KMS-11 (cell line): Measurements from ENCODE around the gene AK1.
"Not testable (repeated sequence)": the region's sequence is repeated elsewhere in the genome, so short reads cannot be mapped to it uniquely, and the experiment has no call there.

ENCODE experiments used
- H2AFZ ChIP-seq: fragments of 200-600 bp; sonication (generic); 2 replicates; pipeline ENCODE4 v1.6.1; 2016; ENCODE audit warnings: antibody characterized with exemption, mixed run types, low read depth
- H3K27ac ChIP-seq: fragments of 200-600 bp; sonication (generic); 2 replicates; pipeline ENCODE4 v1.6.1; 2016; ENCODE audit warnings: mild to moderate bottlenecking, mixed run types
- H3K27me3 ChIP-seq: fragments of 200-600 bp; sonication (generic); 2 replicates; pipeline ENCODE4 v1.6.1; 2017; ENCODE audit warnings: mild to moderate bottlenecking, low read depth, mixed run types, moderate library complexity; ENCODE audit not compliant: insufficient read depth
- H3K36me3 ChIP-seq: fragments of 200-600 bp; sonication (generic); 2 replicates; pipeline ENCODE4 v1.6.1; 2017; ENCODE audit warnings: mild to moderate bottlenecking, mixed run types; ENCODE audit not compliant: insufficient read depth
- H3K4me1 ChIP-seq: fragments of 200-600 bp; sonication (generic); 2 replicates; pipeline ENCODE4 v1.6.1; 2016; ENCODE audit warnings: mild to moderate bottlenecking, low read depth, mixed run types; ENCODE audit not compliant: poor library complexity, severe bottlenecking
- H3K4me2 ChIP-seq: fragments of 200-600 bp; sonication (generic); 2 replicates; pipeline ENCODE4 v1.7.0; 2016; ENCODE audit warnings: mild to moderate bottlenecking, mixed run types
- H3K4me3 ChIP-seq: fragments of 200-600 bp; sonication (generic); IDR thresholded peaks from 2 replicates; pipeline ENCODE4 v1.6.1; 2017; ENCODE audit warnings: low read depth, low read length, mixed read lengths; ENCODE audit not compliant: insufficient read depth
- H3K79me2 ChIP-seq: fragments of 200-600 bp; sonication (generic); 2 replicates; pipeline ENCODE4 v1.6.1; 2016; ENCODE audit warnings: low read depth, mixed run types; ENCODE audit not compliant: insufficient read depth
- H3K9ac ChIP-seq: fragments of 200-600 bp; sonication (generic); 2 replicates; pipeline ENCODE4 v1.6.1; 2016; ENCODE audit warnings: mild to moderate bottlenecking, mixed run types
- H4K20me1 ChIP-seq: fragments of 200-600 bp; sonication (generic); 2 replicates; pipeline ENCODE4 v1.6.1; 2016; ENCODE audit warnings: mild to moderate bottlenecking, mixed run types; ENCODE audit not compliant: insufficient read depth
- CTCF ChIP-seq: fragments of 200-600 bp; sonication (generic); conservative IDR thresholded peaks from 2 replicates; pipeline ENCODE4 v1.6.1; 2017; ENCODE audit warnings: low read depth, mild to moderate bottlenecking, antibody characterized with exemption, low read length, moderate library complexity, mixed read lengths

AK1 gene

GRCh38 chr9:127847833-127848755 is 29.4 kb downstream of the AK1 start:
- Histone ChIP-seq H3K9ac (no peak overlapping the region), H3K4me2 (no peak overlapping the region)

GRCh38 chr9:127847178-127847510 is 30.3 kb downstream of the AK1 start:
- H3K4me1 ChIP-seq, result no peaks in the 10 kb centered on the region
- H3K4me3 ChIP-seq, result no peak overlapping the region
- no peak overlapping the region for H3K4me2 ChIP-seq
- no peak overlapping the region for H3K9ac ChIP-seq
- no peaks in the 10 kb centered on the region for H3K36me3 ChIP-seq
- no peaks in the 10 kb centered on the region for H3K27me3 ChIP-seq
- no peak overlapping the region for H2AFZ ChIP-seq
- TF ChIP-seq CTCF, result no peak
- H3K27ac ChIP-seq, result no peak overlapping the region
- no peaks in the 10 kb centered on the region for H4K20me1 ChIP-seq
- no peaks in the 10 kb centered on the region for H3K79me2 ChIP-seq

More at GRCh38 chr9:127847833-127848755, 29.4 kb downstream of the AK1 start:
- Histone ChIP-seq H3K4me1 (no peaks in the 10 kb centered on the region), H3K27me3 (no peaks in the 10 kb centered on the region), H3K79me2 (no peaks in the 10 kb centered on the region), H3K4me3 (no peak overlapping the region), H3K27ac (no peak overlapping the region), H4K20me1 (no peaks in the 10 kb centered on the region), H2AFZ (no peak overlapping the region), H3K36me3 (no peaks in the 10 kb centered on the region)
- TF ChIP-seq CTCF, result no peak

- H3K4me2 ChIP-seq, result no peak overlapping the region
- no peak overlapping the region for H3K27ac ChIP-seq
- no peaks in the 10 kb centered on the region for H3K4me1 ChIP-seq
- H4K20me1 ChIP-seq, result no peaks in the 10 kb centered on the region
- no peaks in the 10 kb centered on the region for H3K27me3 ChIP-seq
- H3K79me2 ChIP-seq, result no peaks in the 10 kb centered on the region
- no peak for TF ChIP-seq CTCF
- no peak overlapping the region for H3K9ac ChIP-seq
- no peak overlapping the region for H2AFZ ChIP-seq
- no peaks in the 10 kb centered on the region for H3K36me3 ChIP-seq
- no peak overlapping the region for H3K4me3 ChIP-seq
Measured at GRCh38 chr9:127846443-127847177, 30.9 kb downstream of the AK1 start.

- H2AFZ ChIP-seq, H3K36me3 ChIP-seq, H3K4me3 ChIP-seq, H3K27me3 ChIP-seq, H3K4me2 ChIP-seq, H3K27ac ChIP-seq, H3K79me2 ChIP-seq, H4K20me1 ChIP-seq, H3K4me1 ChIP-seq, H3K9ac ChIP-seq: not testable (repeated sequence)
Measured at GRCh38 chr9:127845619-127846018, 31.9 kb downstream of the AK1 start.
